ENCODE measurements around the gene XXYLT1. TPM values are rescaled to one million over a fixed set of nuclear protein-coding genes. Genes with fewer than 3 reads are reported as not detected.

The XXYLT1 gene
- total RNA-seq, 1 donor from 2014 or later = 8.9 TPM

GRCh38 chr3:195124378-195124992 is 146.5 kb downstream of the XXYLT1 start:
- intact Hi-C loops (cut with DNase I) = no loop called here
- Histone ChIP-seq H3K36me3 (no peaks in the 10 kb centered on the region), H3K9me3 (no peaks in the 10 kb centered on the region), H3K27ac (no peak overlapping the region), H3K27me3 (ENCODE audit: low read depth) (no peaks in the 10 kb centered on the region), H3K4me1 (no peaks in the 10 kb centered on the region), H3K4me3 (no peak overlapping the region)
- TF ChIP-seq, protein P1, sequence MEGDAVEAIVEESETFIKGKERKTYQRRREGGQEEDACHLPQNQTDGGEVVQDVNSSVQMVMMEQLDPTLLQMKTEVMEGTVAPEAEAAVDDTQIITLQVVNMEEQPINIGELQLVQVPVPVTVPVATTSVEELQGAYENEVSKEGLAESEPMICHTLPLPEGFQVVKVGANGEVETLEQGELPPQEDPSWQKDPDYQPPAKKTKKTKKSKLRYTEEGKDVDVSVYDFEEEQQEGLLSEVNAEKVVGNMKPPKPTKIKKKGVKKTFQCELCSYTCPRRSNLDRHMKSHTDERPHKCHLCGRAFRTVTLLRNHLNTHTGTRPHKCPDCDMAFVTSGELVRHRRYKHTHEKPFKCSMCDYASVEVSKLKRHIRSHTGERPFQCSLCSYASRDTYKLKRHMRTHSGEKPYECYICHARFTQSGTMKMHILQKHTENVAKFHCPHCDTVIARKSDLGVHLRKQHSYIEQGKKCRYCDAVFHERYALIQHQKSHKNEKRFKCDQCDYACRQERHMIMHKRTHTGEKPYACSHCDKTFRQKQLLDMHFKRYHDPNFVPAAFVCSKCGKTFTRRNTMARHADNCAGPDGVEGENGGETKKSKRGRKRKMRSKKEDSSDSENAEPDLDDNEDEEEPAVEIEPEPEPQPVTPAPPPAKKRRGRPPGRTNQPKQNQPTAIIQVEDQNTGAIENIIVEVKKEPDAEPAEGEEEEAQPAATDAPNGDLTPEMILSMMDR (IDR thresholded peaks at IDR 0.05) = no peak
- no peak for DNase-seq
- ATAC-seq = no peak

DNA sequence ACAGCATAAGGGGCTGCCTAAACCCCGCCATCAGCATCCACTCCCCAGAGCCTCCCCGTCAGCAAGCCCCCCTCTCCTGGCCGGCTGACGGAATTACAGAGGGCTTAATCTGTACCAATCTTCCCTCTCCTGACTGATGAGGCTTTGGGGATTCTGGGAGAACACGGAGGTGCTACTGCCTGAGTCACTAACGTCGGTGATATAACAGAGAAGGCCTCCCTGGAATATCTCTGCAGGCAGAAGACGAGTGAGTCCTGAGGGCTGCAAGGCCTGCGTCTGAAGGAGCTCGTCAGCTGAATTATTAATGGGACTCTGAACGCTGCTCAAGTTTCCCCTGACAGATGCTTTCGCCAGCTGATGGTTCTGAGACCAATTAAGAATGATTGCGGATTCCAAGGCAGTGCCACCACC is 147.7 kb downstream of the XXYLT1 start:
- TF ChIP-seq, protein P1 (IDR thresholded peaks at IDR 0.05) = no peak
- Histone ChIP-seq H3K36me3 (no peaks in the 10 kb centered on the region), H3K4me1 (peaks cover 1% of the 10 kb centered on the region), H3K27ac (no peak overlapping the region), H3K27me3 (ENCODE audit: low read depth) (no peaks in the 10 kb centered on the region), H3K9me3 (no peaks in the 10 kb centered on the region), H3K4me3 (no peak overlapping the region)
- intact Hi-C loops (cut with DNase I) = no loop called here
- DNase-seq = no peak
- ATAC-seq = no peak

DNA sequence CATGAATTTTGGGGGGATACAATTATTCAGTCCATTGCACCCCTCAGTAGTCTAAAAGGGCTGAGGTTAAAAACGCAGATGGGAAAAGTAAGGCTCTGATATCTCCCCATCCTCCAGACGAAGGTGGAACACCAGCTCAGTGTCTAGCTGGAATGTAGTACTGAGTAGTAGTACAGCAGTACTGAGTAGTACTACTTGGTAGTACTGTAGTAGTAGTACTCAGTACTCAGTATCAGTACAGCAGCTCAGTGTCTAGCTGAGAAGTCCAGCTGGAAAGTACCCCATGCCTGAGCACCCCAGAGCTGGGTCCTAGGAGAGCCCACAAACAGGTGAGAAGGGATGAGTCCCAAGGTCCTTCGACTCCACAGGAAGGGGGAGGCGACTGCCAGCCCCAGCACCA is 148.7 kb downstream of the XXYLT1 start:
- no peak for DNase-seq
- ATAC-seq = no peak
- Histone ChIP-seq H3K4me1 (peaks cover 10% of the 10 kb centered on the region), H3K4me3 (no peak overlapping the region), H3K9me3 (no peaks in the 10 kb centered on the region), H3K27ac (no peak overlapping the region), H3K27me3 (ENCODE audit: low read depth) (no peaks in the 10 kb centered on the region), H3K36me3 (no peaks in the 10 kb centered on the region)
- TF ChIP-seq, protein P1 (IDR thresholded peaks at IDR 0.05) = no peak
- intact Hi-C loops (cut with DNase I) = no loop called here

- DNase-seq (no peak), ATAC-seq (no peak)
- Histone ChIP-seq H3K9me3 (no peaks in the 10 kb centered on the region), H3K27ac (no peak overlapping the region), H3K36me3 (no peaks in the 10 kb centered on the region), H3K27me3 (ENCODE audit: low read depth) (no peaks in the 10 kb centered on the region), H3K4me3 (no peak overlapping the region), H3K4me1 (peaks cover 10% of the 10 kb centered on the region)
- intact Hi-C loops (cut with DNase I) = no loop called here
- TF ChIP-seq, protein P1 (IDR thresholded peaks at IDR 0.05) = no peak
Measured at GRCh38 chr3:195120267-195120601, 150.7 kb downstream of the XXYLT1 start.

- Histone ChIP-seq H3K27me3 (ENCODE audit: low read depth) (no peaks in the 10 kb centered on the region), H3K4me3 (no peak overlapping the region), H3K36me3 (no peaks in the 10 kb centered on the region), H3K27ac (no peak overlapping the region), H3K9me3 (no peaks in the 10 kb centered on the region), H3K4me1 (peaks cover 10% of the 10 kb centered on the region)
- TF ChIP-seq, protein P1 (IDR thresholded peaks at IDR 0.05) = no peak
- intact Hi-C loops (cut with DNase I) = no loop called here
- DNase-seq (no peak), ATAC-seq (no peak)
Measured at GRCh38 chr3:195119461-195120266, 151.3 kb downstream of the XXYLT1 start.
